PFSK-1 (cell line): ENCODE results near the gene NPHP4.

Experiments used
- POLR2AphosphoS5 ChIP-seq: IDR thresholded peaks from 2 replicates; pipeline ENCODE4 v1.6.1; 2012; ENCODE audit warnings: low read depth, mild to moderate bottlenecking, control low read depth, low read length, moderate library complexity
- TAF1 ChIP-seq: IDR thresholded peaks from 2 replicates; pipeline ENCODE4 v1.6.1; 2012; ENCODE audit warnings: low read length, control low read depth, borderline replicate concordance; ENCODE audit not compliant: insufficient read depth

GRCh38 chr1:5961601-5962000, 30.6 kb downstream of the NPHP4 start:
- no peak for TF ChIP-seq POLR2AphosphoS5
- no peak for TF ChIP-seq TAF1
